Measurements from ENCODE around the gene ARSH. TPM values are rescaled to one million over a fixed set of nuclear protein-coding genes. Genes with fewer than 3 reads are reported as not detected.
"Not testable (repeated sequence)": the region's sequence is repeated elsewhere in the genome, so short reads cannot be mapped to it uniquely, and the experiment has no call there.

The ARSH gene
- total RNA-seq: not detected

- intact Hi-C loops (cut with micrococcal nuclease): no loop called here
- Mint-ChIP-seq H3K27ac (no peak within 1 kb of the TSS), H3K4me1 (ENCODE audit: low read depth) (no peaks in the 10 kb centered on the region), H3K27me3 (no peaks in the 10 kb centered on the region), H3K9me3 (peaks cover 3% of the 10 kb centered on the region), H3K36me3 (ENCODE audit: low read depth) (no peaks in the 10 kb centered on the region), H3K4me3 (no peak within 1 kb of the TSS)
- no peak for TF ChIP-seq CTCF (IDR thresholded peaks at IDR 0.05)
- ChIA-PET POLR2A (interaction anchor here (0.6 kb wide), 1 partner anchor 1155 kb away, joined by 3 read pairs; no protein-coding TSS in a partner anchor), CTCF (no interaction called here)
- DNase-seq: no peak
- no peak for ATAC-seq
These were observed at the start of gene ARSH for GRCh38 chrX:3006495-3006894. TSS of gene ARSH (plus strand) at chrX:3006546. CDS start at chrX:3006613, 67 bp downstream.

GRCh38 chrX:2958199-2958598 is 48.1 kb upstream of the ARSH start:
- Mint-ChIP-seq H3K4me3 (no peak overlapping the region), H3K27me3 (no peaks in the 10 kb centered on the region), H3K9me3 (no peaks in the 10 kb centered on the region), H3K27ac (no peak overlapping the region), H3K4me1 (ENCODE audit: low read depth) (no peaks in the 10 kb centered on the region), H3K36me3 (ENCODE audit: low read depth) (no peaks in the 10 kb centered on the region)
- ATAC-seq (no peak), DNase-seq (no peak)
- ChIA-PET POLR2A (no interaction called here), CTCF (no interaction called here)
- TF ChIP-seq CTCF (IDR thresholded peaks at IDR 0.05): no peak
- intact Hi-C loops (cut with micrococcal nuclease): no loop called here

GRCh38 chrX:2960861-2961515 is 45.4 kb upstream of the ARSH start:
- ATAC-seq (no peak), DNase-seq (no peak)
- intact Hi-C loops (cut with micrococcal nuclease): no loop called here
- ChIA-PET CTCF (no interaction called here), POLR2A (no interaction called here)
- TF ChIP-seq CTCF (IDR thresholded peaks at IDR 0.05): no peak
- Mint-ChIP-seq H3K4me3 (no peak overlapping the region), H3K27ac (no peak overlapping the region), H3K4me1 (ENCODE audit: low read depth) (no peaks in the 10 kb centered on the region), H3K9me3 (no peaks in the 10 kb centered on the region), H3K27me3 (no peaks in the 10 kb centered on the region), H3K36me3 (ENCODE audit: low read depth) (no peaks in the 10 kb centered on the region)

- Mint-ChIP-seq H3K4me3 (no peak overlapping the region), H3K27me3 (no peaks in the 10 kb centered on the region), H3K4me1 (ENCODE audit: low read depth) (no peaks in the 10 kb centered on the region), H3K9me3 (no peaks in the 10 kb centered on the region), H3K36me3 (ENCODE audit: low read depth) (no peaks in the 10 kb centered on the region), H3K27ac (no peak overlapping the region)
- intact Hi-C loops (cut with micrococcal nuclease): no loop called here
- no peak for ATAC-seq
- no peak for DNase-seq
- no peak for TF ChIP-seq CTCF (IDR thresholded peaks at IDR 0.05)
- CTCF ChIA-PET: no interaction called here
- POLR2A ChIA-PET: no interaction called here
These were observed 44.0 kb upstream of the ARSH start for GRCh38 chrX:2962381-2962780.

GRCh38 chrX:2963449-2963848 is 42.9 kb upstream of the ARSH start:
- CTCF ChIA-PET; H3K27me3 Mint-ChIP-seq; H3K9me3 Mint-ChIP-seq; intact Hi-C loops (cut with micrococcal nuclease); DNase-seq; H3K27ac Mint-ChIP-seq; H3K36me3 Mint-ChIP-seq (ENCODE audit: low read depth); ATAC-seq; POLR2A ChIA-PET; H3K4me1 Mint-ChIP-seq (ENCODE audit: low read depth); H3K4me3 Mint-ChIP-seq: not testable (repeated sequence)

- ATAC-seq; H3K27ac Mint-ChIP-seq; H3K36me3 Mint-ChIP-seq (ENCODE audit: low read depth); H3K9me3 Mint-ChIP-seq; H3K4me1 Mint-ChIP-seq (ENCODE audit: low read depth); POLR2A ChIA-PET; DNase-seq; CTCF ChIA-PET; H3K4me3 Mint-ChIP-seq; H3K27me3 Mint-ChIP-seq; intact Hi-C loops (cut with micrococcal nuclease): not testable (repeated sequence)
These were observed 42.2 kb upstream of the ARSH start for GRCh38 chrX:2963992-2964794.
